IMR-90 (cell line): ENCODE data around the gene FAM174C. TPM values are rescaled to one million over a fixed set of nuclear protein-coding genes. Genes with fewer than 3 reads are reported as not detected.

ENCODE experiments used
- ATAC-seq: fragments of 200-7000 bp; cut with Tn5 transposase; 2 replicates; pipeline ENCODE4 v1.9.1; 2020; ENCODE audit warnings: low read depth, mild to moderate bottlenecking, moderate library complexity
- BruUV-seq: library from RNA; stranded (reverse); fragments of 400-500 nt; replicated peaks from 2 replicates; lab custom pipeline; 2021; lab: Mats Ljungman, UMichigan
- CTCF ChIA-PET: fragments of 300-600 bp; formaldehyde crosslinking; extraction: SDS; loops from one replicate; lab custom pipeline; 2021; ENCODE audit warnings: antibody characterized with exemption; lab: Yijun Ruan, JAX
- POLR2A ChIA-PET: fragments of 300-600 bp; sonication (Branson Sonifier 250); formaldehyde crosslinking; loops from one replicate; lab custom pipeline; 2022; ENCODE audit warnings: antibody characterized with exemption; ENCODE audit not compliant: unreplicated experiment; lab: Charles Lee
- DNase-seq: peaks from one replicate; pipeline ENCODE4 v3.0.0; 2013
- H2AFZ ChIP-seq: replicated peaks from 2 replicates; pipeline ENCODE3; 2013; ENCODE audit warnings: low read length, mild to moderate bottlenecking; ENCODE audit not compliant: poor library complexity
- H2AK5ac ChIP-seq: 2 replicates; pipeline ENCODE4 v1.6.1; 2013; ENCODE audit warnings: low read depth, low read length, inconsistent platforms
- H2AK9ac ChIP-seq: replicated peaks from 2 replicates; pipeline ENCODE3; 2013; ENCODE audit warnings: mild to moderate bottlenecking, low read depth, low read length, moderate library complexity; ENCODE audit not compliant: poor library complexity
- H2BK120ac ChIP-seq: 2 replicates; pipeline ENCODE4 v1.6.1; 2013; ENCODE audit warnings: low read depth, low read length, inconsistent platforms
- H2BK15ac ChIP-seq: 3 replicates; pipeline ENCODE4 v1.6.1; 2013; ENCODE audit warnings: low read depth, low read length, inconsistent platforms
- H2BK20ac ChIP-seq: 2 replicates; pipeline ENCODE4 v1.6.1; 2013; ENCODE audit warnings: low read depth, mild to moderate bottlenecking, inconsistent platforms, low read length, moderate library complexity
- H2BK5ac ChIP-seq: 2 replicates; pipeline ENCODE4 v1.6.1; 2013; ENCODE audit warnings: mild to moderate bottlenecking, low read depth, low read length, inconsistent platforms; ENCODE audit not compliant: poor library complexity, severe bottlenecking
- H3K14ac ChIP-seq: replicated peaks from 2 replicates; pipeline ENCODE4 v1.6.1; 2013; ENCODE audit warnings: low read depth, low read length, inconsistent platforms
- H3K18ac ChIP-seq: 2 replicates; pipeline ENCODE4 v1.6.1; 2013; ENCODE audit warnings: low read depth, low read length, control low read depth
- H3K23ac ChIP-seq: 2 replicates; pipeline ENCODE4 v1.6.1; 2013; ENCODE audit warnings: low read depth, low read length, inconsistent platforms
- H3K27ac ChIP-seq: 2 replicates; pipeline ENCODE4 v1.5.1; 2013; ENCODE audit warnings: mild to moderate bottlenecking, control low read depth, low read length; ENCODE audit not compliant: insufficient read depth
- H3K27me3 ChIP-seq: 2 replicates; pipeline ENCODE4 v1.6.1; 2013; ENCODE audit warnings: low read length; ENCODE audit not compliant: control insufficient read depth, insufficient read depth
- H3K36me3 ChIP-seq: 2 replicates; pipeline ENCODE4 v1.6.1; 2013; ENCODE audit warnings: low read length, mixed read lengths; ENCODE audit not compliant: control insufficient read depth, insufficient read depth
- H3K4ac ChIP-seq: 2 replicates; pipeline ENCODE4 v1.6.1; 2013; ENCODE audit warnings: low read depth, low read length, inconsistent platforms
- H3K4me1 ChIP-seq: 2 replicates; pipeline ENCODE4 v1.6.1; 2013; ENCODE audit warnings: low read length, mixed read lengths; ENCODE audit not compliant: control insufficient read depth, insufficient read depth
- H3K4me2 ChIP-seq: 2 replicates; pipeline ENCODE4 v1.6.1; 2013; ENCODE audit warnings: low read depth, mild to moderate bottlenecking, control low read depth, low read length, moderate library complexity
- H3K4me3 ChIP-seq: 2 replicates; pipeline ENCODE4 v1.5.1; 2013; ENCODE audit warnings: low read depth, mild to moderate bottlenecking, control low read depth, low read length, moderate library complexity; ENCODE audit not compliant: insufficient read depth
- H3K56ac ChIP-seq: 2 replicates; pipeline ENCODE4 v1.6.1; 2013; ENCODE audit warnings: low read length, inconsistent platforms; ENCODE audit not compliant: insufficient read depth; ENCODE audit errors: extremely low read depth
- H3K79me1 ChIP-seq, 2 experiments: 2 replicates each; pipeline ENCODE4 v1.6.1; 2013; ENCODE audit warnings: low read length in 2 of 2, inconsistent platforms in 1 of 2, low read depth in 1 of 2
- H3K9ac ChIP-seq: 2 replicates; pipeline ENCODE4 v1.6.1; 2013; ENCODE audit warnings: low read depth, low read length, control low read depth
- H3K9me1 ChIP-seq: 2 replicates; pipeline ENCODE4 v1.6.1; 2013; ENCODE audit warnings: low read length, inconsistent platforms; ENCODE audit not compliant: insufficient read depth
- H3K9me3 ChIP-seq: 2 replicates; pipeline ENCODE4 v1.6.1; 2013; ENCODE audit warnings: low read length; ENCODE audit not compliant: control insufficient read depth, insufficient read depth
- H4K20me1 ChIP-seq: 2 replicates; pipeline ENCODE4 v1.6.1; 2013; ENCODE audit warnings: low read length, inconsistent platforms; ENCODE audit not compliant: insufficient read depth
- H4K5ac ChIP-seq: 2 replicates; pipeline ENCODE4 v1.6.1; 2013; ENCODE audit warnings: mild to moderate bottlenecking, low read depth, low read length, control low read depth
- H4K8ac ChIP-seq, 2 experiments: 2 replicates each; pipeline ENCODE4 v1.6.1; 2013; ENCODE audit warnings: low read depth in 2 of 2, low read length in 2 of 2, control low read depth in 1 of 2, inconsistent platforms in 1 of 2
- H4K91ac ChIP-seq: 2 replicates; pipeline ENCODE4 v1.6.1; 2013; ENCODE audit warnings: low read depth, low read length, inconsistent platforms; ENCODE audit not compliant: insufficient read depth
- BHLHE40 ChIP-seq: fragments of 150-350 bp; IDR thresholded peaks from 2 replicates; pipeline ENCODE4 v1.6.1; 2016; ENCODE audit warnings: mild to moderate bottlenecking, low read depth, low read length
- CEBPB ChIP-seq: IDR thresholded peaks from 2 replicates; pipeline ENCODE4 v1.6.1; 2012; ENCODE audit warnings: low read depth, low read length, improper control_type of control experiment
- CHD1 ChIP-seq: IDR thresholded peaks from 2 replicates; pipeline ENCODE4 v1.6.1; 2012; ENCODE audit warnings: low read depth, low read length, improper control_type of control experiment
- FOS ChIP-seq: fragments of 150-350 bp; IDR thresholded peaks from 2 replicates; pipeline ENCODE4 v1.6.1; 2016; ENCODE audit warnings: low read depth, low read length
- MAFK ChIP-seq: IDR thresholded peaks from 2 replicates; pipeline ENCODE4 v1.6.1; 2012; ENCODE audit warnings: low read depth, low read length, improper control_type of control experiment
- MAZ ChIP-seq: IDR thresholded peaks from 2 replicates; pipeline ENCODE4 v1.6.1; 2012; ENCODE audit warnings: low read depth, mild to moderate bottlenecking, low read length, improper control_type of control experiment, moderate library complexity, borderline replicate concordance
- MXI1 ChIP-seq: IDR thresholded peaks from 2 replicates; pipeline ENCODE4 v1.6.1; 2012; ENCODE audit warnings: low read depth, mild to moderate bottlenecking, low read length, moderate library complexity, borderline replicate concordance
- NFE2L2 ChIP-seq: fragments of 150-350 bp; IDR thresholded peaks from 2 replicates; pipeline ENCODE4 v1.6.1; 2016; ENCODE audit warnings: low read depth, mild to moderate bottlenecking, low read length
- POLR2A ChIP-seq: IDR thresholded peaks from 2 replicates; pipeline ENCODE4 v1.6.1; 2012; ENCODE audit warnings: mild to moderate bottlenecking, low read depth, low read length
- RAD21 ChIP-seq: IDR thresholded peaks from 2 replicates; pipeline ENCODE4 v1.6.1; 2012; ENCODE audit warnings: low read length, improper control_type of control experiment
- RCOR1 ChIP-seq: IDR thresholded peaks from 2 replicates; pipeline ENCODE4 v1.6.1; 2012; ENCODE audit warnings: mild to moderate bottlenecking, low read length, improper control_type of control experiment; ENCODE audit not compliant: insufficient replicate concordance
- RFX5 ChIP-seq: IDR thresholded peaks from 2 replicates; pipeline ENCODE4 v1.8.0; 2012; ENCODE audit warnings: low read depth, mild to moderate bottlenecking, low read length, moderate library complexity
- SMC3 ChIP-seq: fragments of 150-350 bp; IDR thresholded peaks from 2 replicates; pipeline ENCODE4 v1.6.1; 2016; ENCODE audit warnings: low read depth, mild to moderate bottlenecking, antibody characterized with exemption, low read length, moderate library complexity
- WGBS, 2 experiments: methylation state at CpG; one replicate each; pipeline versions ENCODE4 v1.1.5 to v1.1.7; 2013; ENCODE audit warnings: missing lambda C conversion rate in 2 of 2; ENCODE audit not compliant: insufficient read length in 1 of 2; ENCODE audit errors: extremely low coverage in 2 of 2; 5-methylcytosine and 5-hydroxymethylcytosine counted together
- dilution Hi-C: fragments of 300-500 bp; cut with HindIII; formaldehyde crosslinking; loops from one replicate; pipeline ENCODE4 v1.14.3; 2018; ENCODE audit warnings: low sequenced_read_pairs; ENCODE audit not compliant: unreplicated experiment
- in situ Hi-C: fragments of 300-500 bp; cut with MboI; formaldehyde crosslinking; loops from 3 replicates; pipeline ENCODE4 v1.14.3; 2019; ENCODE audit warnings: low sequenced_read_pairs, inconsistent platforms, mixed read lengths
- intact Hi-C: fragments of 100-400 bp; cut with micrococcal nuclease; formaldehyde crosslinking; loops from 2 replicates; pipeline ENCODE4 v1.10.0; 2022
- polyA plus RNA-seq, 3 experiments: library from polyadenylated mRNA; depleted of rRNA; stranded (reverse); fragments of >200 nt; gene quantifications; 2 replicates each; pipeline ENCODE4 v1.2.3, GENCODE V29; 2012; ENCODE audit warnings: low replicate concordance in 1 of 3
- total RNA-seq: library from RNA; depleted of rRNA; stranded (reverse); fragments of >200 nt; gene quantifications from 2 replicates; pipeline ENCODE4 v1.2.3, GENCODE V29; 2012
- TF ChIP-seq, protein P1 (sequence below): fragments of 150-350 bp; IDR thresholded peaks from 2 replicates; pipeline ENCODE4 v1.6.1; 2016; ENCODE audit warnings: low read depth, mild to moderate bottlenecking, low read length, moderate library complexity, borderline replicate concordance
- TF ChIP-seq, protein P2 (sequence below): fragments of 150-350 bp; IDR thresholded peaks from 2 replicates; pipeline ENCODE4 v1.6.1; 2017; ENCODE audit warnings: mild to moderate bottlenecking, antibody characterized with exemption, low read length, low read depth
- TF ChIP-seq, protein P3 (sequence below): conservative IDR thresholded peaks from 2 replicates; pipeline ENCODE4 v1.5.1; 2012; ENCODE audit warnings: mild to moderate bottlenecking, low read depth, low read length, improper control_type of control experiment

Gene FAM174C
- total and polyA plus RNA-seq, 2 of the 4 experiments (the other 2 are of a cell fraction): 7.5 to 61.8 TPM

DNA sequence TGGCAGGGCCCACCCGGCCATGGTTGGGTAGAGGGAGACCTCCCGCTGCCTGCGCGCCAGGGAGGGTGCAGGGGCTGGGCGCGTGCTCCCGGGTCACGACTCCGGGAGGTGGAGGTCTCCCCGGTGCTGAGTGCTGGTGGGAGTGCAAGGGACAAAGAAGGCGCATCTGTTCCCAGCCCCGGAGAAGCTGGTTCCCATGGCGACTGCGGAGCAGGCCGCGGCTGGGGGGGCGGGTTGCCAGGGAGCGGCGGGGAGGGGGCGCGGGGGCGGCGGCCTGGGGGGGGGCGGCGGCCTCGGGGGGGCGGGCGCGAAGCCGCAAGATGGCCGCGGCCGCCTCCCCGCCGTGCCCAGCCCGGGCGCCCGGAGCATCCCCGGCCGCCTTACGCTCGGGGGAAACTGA is 38.8 kb upstream of the FAM174C start:
- ChIA-PET CTCF (no interaction called here), POLR2A (no interaction called here)
- peaks cover 30% of the 10 kb centered on the region for H3K36me3 ChIP-seq
- H4K91ac ChIP-seq: no peak overlapping the region; the same call in 1 of the 2 replicates
- BruUV-seq: no TSS peak
- TF ChIP-seq RFX5 (no peak), MAFK (no peak), RAD21 (no peak), SMC3 (no peak), RCOR1 (no peak), MXI1 (no peak), FOS (no peak), BHLHE40 (no peak), MAZ (no peak), NFE2L2 (no peak), POLR2A (no peak), CHD1 (no peak), CEBPB (no peak)
- TF ChIP-seq, protein P1, sequence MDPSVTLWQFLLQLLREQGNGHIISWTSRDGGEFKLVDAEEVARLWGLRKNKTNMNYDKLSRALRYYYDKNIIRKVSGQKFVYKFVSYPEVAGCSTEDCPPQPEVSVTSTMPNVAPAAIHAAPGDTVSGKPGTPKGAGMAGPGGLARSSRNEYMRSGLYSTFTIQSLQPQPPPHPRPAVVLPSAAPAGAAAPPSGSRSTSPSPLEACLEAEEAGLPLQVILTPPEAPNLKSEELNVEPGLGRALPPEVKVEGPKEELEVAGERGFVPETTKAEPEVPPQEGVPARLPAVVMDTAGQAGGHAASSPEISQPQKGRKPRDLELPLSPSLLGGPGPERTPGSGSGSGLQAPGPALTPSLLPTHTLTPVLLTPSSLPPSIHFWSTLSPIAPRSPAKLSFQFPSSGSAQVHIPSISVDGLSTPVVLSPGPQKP: no peak
- TF ChIP-seq, protein P2, sequence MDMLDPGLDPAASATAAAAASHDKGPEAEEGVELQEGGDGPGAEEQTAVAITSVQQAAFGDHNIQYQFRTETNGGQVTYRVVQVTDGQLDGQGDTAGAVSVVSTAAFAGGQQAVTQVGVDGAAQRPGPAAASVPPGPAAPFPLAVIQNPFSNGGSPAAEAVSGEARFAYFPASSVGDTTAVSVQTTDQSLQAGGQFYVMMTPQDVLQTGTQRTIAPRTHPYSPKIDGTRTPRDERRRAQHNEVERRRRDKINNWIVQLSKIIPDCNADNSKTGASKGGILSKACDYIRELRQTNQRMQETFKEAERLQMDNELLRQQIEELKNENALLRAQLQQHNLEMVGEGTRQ: no peak
- TF ChIP-seq, protein P3, sequence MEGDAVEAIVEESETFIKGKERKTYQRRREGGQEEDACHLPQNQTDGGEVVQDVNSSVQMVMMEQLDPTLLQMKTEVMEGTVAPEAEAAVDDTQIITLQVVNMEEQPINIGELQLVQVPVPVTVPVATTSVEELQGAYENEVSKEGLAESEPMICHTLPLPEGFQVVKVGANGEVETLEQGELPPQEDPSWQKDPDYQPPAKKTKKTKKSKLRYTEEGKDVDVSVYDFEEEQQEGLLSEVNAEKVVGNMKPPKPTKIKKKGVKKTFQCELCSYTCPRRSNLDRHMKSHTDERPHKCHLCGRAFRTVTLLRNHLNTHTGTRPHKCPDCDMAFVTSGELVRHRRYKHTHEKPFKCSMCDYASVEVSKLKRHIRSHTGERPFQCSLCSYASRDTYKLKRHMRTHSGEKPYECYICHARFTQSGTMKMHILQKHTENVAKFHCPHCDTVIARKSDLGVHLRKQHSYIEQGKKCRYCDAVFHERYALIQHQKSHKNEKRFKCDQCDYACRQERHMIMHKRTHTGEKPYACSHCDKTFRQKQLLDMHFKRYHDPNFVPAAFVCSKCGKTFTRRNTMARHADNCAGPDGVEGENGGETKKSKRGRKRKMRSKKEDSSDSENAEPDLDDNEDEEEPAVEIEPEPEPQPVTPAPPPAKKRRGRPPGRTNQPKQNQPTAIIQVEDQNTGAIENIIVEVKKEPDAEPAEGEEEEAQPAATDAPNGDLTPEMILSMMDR: no peak
- H3K4ac ChIP-seq: peak overlapping the region; percentile 61; the same call in 1 of the 2 replicates
- H3K9ac ChIP-seq: peak overlapping the region; percentile 93
- intact Hi-C loops (no loop called here), dilution Hi-C loops (no loop called here), in situ Hi-C loops (no loop called here)
- peak overlapping the region; percentile 59; the same call in 1 of the 2 replicates for H2AK5ac ChIP-seq
- peaks cover 34% of the 10 kb centered on the region for H4K20me1 ChIP-seq
- peaks cover 10 to 37% of the 10 kb centered on the region in 2 experiments for H3K79me1 ChIP-seq
- H3K56ac ChIP-seq: 0 out of 2 replicates have a peak overlapping the region, but pooled peaks have one; percentile 49
- no peak overlapping the region for H2BK20ac ChIP-seq
- H3K4me2 ChIP-seq: peak overlapping the region; percentile 78
- no peak overlapping the region for H3K23ac ChIP-seq
- H4K5ac ChIP-seq: no peak overlapping the region; the same call in 1 of the 2 replicates
- no peak overlapping the region for H3K18ac ChIP-seq
- H3K27me3 ChIP-seq: no peaks in the 10 kb centered on the region
- peak overlapping the region; percentile 64 for H3K27ac ChIP-seq
- peaks cover 30% of the 10 kb centered on the region for H3K4me1 ChIP-seq
- DNase-seq (no peak), ATAC-seq (no peak)
- peak overlapping the region; percentile 97 for H2AK9ac ChIP-seq
- H2BK5ac ChIP-seq: no peak overlapping the region
- H3K4me3 ChIP-seq: peak overlapping the region; percentile 94
- 0 out of 2 replicates have a peak overlapping the region, but pooled peaks have one; percentile 32 for H3K14ac ChIP-seq
- H4K8ac ChIP-seq: peak overlapping the region; percentile 48 to 75; a peak in 2 of 4 replicates
- peak overlapping the region; percentile 89 for H2AFZ ChIP-seq
- H2BK15ac ChIP-seq: no peak overlapping the region
- 1% methylated on average over 12 of the region's 42 CpGs; no CpG with 5 or more reads in 1 of the 2 experiments for WGBS, 2 experiments
- H3K9me1 ChIP-seq: no peaks in the 10 kb centered on the region
- no peaks in the 10 kb centered on the region for H3K9me3 ChIP-seq
- H2BK120ac ChIP-seq: no peak overlapping the region
